RPMI8226 (cell line): Measurements from ENCODE around the gene C4orf46.
"Not testable (repeated sequence)": the region's sequence is repeated elsewhere in the genome, so short reads cannot be mapped to it uniquely, and the experiment has no call there.

Experiments used
- DNase-seq: peaks from one replicate; pipeline ENCODE4 v3.0.0-alpha.2; 2015

Gene C4orf46

GRCh38 chr4:158671665-158671914 lies at the start of gene C4orf46:
Gene C4orf46, minus strand, starts transcription at chr4:158671887. Its CDS starts 86 bp downstream, at chr4:158671801.
- DNase-seq: no peak

- no peak for DNase-seq
Observed at GRCh38 chr4:158715802-158716201, 44.1 kb upstream of the C4orf46 start.

- DNase-seq: no peak
Observed at GRCh38 chr4:158714937-158715336, 43.2 kb upstream of the C4orf46 start.

GRCh38 chr4:158712622-158713021 lies 40.9 kb upstream of the C4orf46 start:
- DNase-seq: not testable (repeated sequence)

- no peak for DNase-seq
Observed at GRCh38 chr4:158710814-158711213, 39.1 kb upstream of the C4orf46 start.

- no peak for DNase-seq
Observed at GRCh38 chr4:158704274-158704673, 32.6 kb upstream of the C4orf46 start.

- DNase-seq: no peak
Observed at GRCh38 chr4:158688813-158689212, 17.1 kb upstream of the C4orf46 start.

- DNase-seq: no peak
Observed at GRCh38 chr4:158682066-158682465, 10.4 kb upstream of the C4orf46 start.

GRCh38 chr4:158681629-158682028 lies 9.9 kb upstream of the C4orf46 start:
- no peak for DNase-seq

GRCh38 chr4:158678767-158679166 lies 7.1 kb upstream of the C4orf46 start:
- DNase-seq: no peak

- DNase-seq: no peak
Observed at GRCh38 chr4:158676076-158676475, 4.4 kb upstream of the C4orf46 start.

- DNase-seq: no peak
Observed at GRCh38 chr4:158673633-158674032, 1.9 kb upstream of the C4orf46 start.

- peak; percentile 95 for DNase-seq
Observed at GRCh38 chr4:158671915-158672806, 474 bp upstream of the C4orf46 start, which contains the start of gene ETFDH. Gene ETFDH, plus strand, starts transcription at chr4:158672296. Its CDS starts 161 bp downstream, at chr4:158672457.

- peak; percentile 75 for DNase-seq
Observed at GRCh38 chr4:158670975-158671664, 567 bp downstream of the C4orf46 start.

GRCh38 chr4:158669310-158669709 lies 2.4 kb downstream of the C4orf46 start:
- no peak for DNase-seq

- no peak for DNase-seq
Observed at GRCh38 chr4:158667651-158668198, 4.0 kb downstream of the C4orf46 start.

GRCh38 chr4:158666892-158667291 lies 4.8 kb downstream of the C4orf46 start:
- DNase-seq: no peak

- DNase-seq: no peak
Observed at GRCh38 chr4:158664806-158665205, 6.9 kb downstream of the C4orf46 start.

GRCh38 chr4:158663707-158664625 lies 7.7 kb downstream of the C4orf46 start:
- not testable (repeated sequence) for DNase-seq

- DNase-seq: not testable (repeated sequence)
Observed at GRCh38 chr4:158663255-158663654, 8.4 kb downstream of the C4orf46 start.

- no peak for DNase-seq
Observed at GRCh38 chr4:158657291-158657690, 14.4 kb downstream of the C4orf46 start.

GRCh38 chr4:158656439-158656838 lies 15.2 kb downstream of the C4orf46 start:
- no peak for DNase-seq

- no peak for DNase-seq
Observed at GRCh38 chr4:158652920-158653319, 18.8 kb downstream of the C4orf46 start.
